HepG2 (cell line): ENCODE data around the gene SYNE2. TPM values are rescaled to one million over a fixed set of nuclear protein-coding genes. Genes with fewer than 3 reads are reported as not detected.

Source experiments
- ATAC-seq: fragments of 200-7000 bp; cut with Tn5 transposase; 3 replicates; pipeline ENCODE4 v1.9.1; 2020; ENCODE audit warnings: mild to moderate bottlenecking, moderate library complexity
- BruUV-seq: library from RNA; stranded (reverse); fragments of 400-500 nt; replicated peaks from 2 replicates; lab custom pipeline; 2021; lab: Mats Ljungman, UMichigan
- CTCF ChIA-PET: fragments of 300-600 bp; formaldehyde crosslinking; extraction: SDS; loops from one replicate; lab custom pipeline; 2021; ENCODE audit warnings: low total read pairs, inconsistent platforms, low intra/inter-chr PET ratio; lab: Yijun Ruan, JAX
- POLR2A ChIA-PET: fragments of 350-600 bp; sonication (Branson Sonifier 250); formaldehyde crosslinking; loops from one replicate; lab custom pipeline; 2020; ENCODE audit warnings: antibody characterized with exemption, inconsistent platforms; lab: Yijun Ruan, JAX
- DNase-seq: peaks from one replicate; pipeline ENCODE4 v3.0.0-alpha.2; 2015; ENCODE audit warnings: low spot score
- FAIRE-seq: peaks from 3 replicates; lab custom pipeline; 2011; peaks lifted over from hg19 to GRCh38; lab: Jason Lieb, UNC
- H2AFZ ChIP-seq: one replicate; pipeline ENCODE4 v1.6.1; 2011; ENCODE audit warnings: low read length, inconsistent platforms
- H3K27ac ChIP-seq: fragments of 300-600 bp; 3 replicates; pipeline ENCODE4 v1.8.0; 2011; ENCODE audit warnings: mixed run types, mild to moderate bottlenecking, mixed read lengths, low read length, inconsistent platforms; ENCODE audit not compliant: insufficient read depth; ENCODE audit errors: extremely low read length
- H3K27me3 ChIP-seq, 2 experiments: fragments of 200-600 bp in 1 of 2; 2 replicates in 1 of 2; 3 replicates in 1 of 2; pipeline versions ENCODE4 v1.6.0 to v1.8.0; 2011; ENCODE audit warnings: low read length in 2 of 2, mild to moderate bottlenecking in 2 of 2, moderate library complexity in 2 of 2, inconsistent platforms in 1 of 2; ENCODE audit not compliant: insufficient read depth in 2 of 2, control insufficient read depth in 1 of 2
- H3K36me3 ChIP-seq, 2 experiments: fragments of 200-600 bp in 1 of 2; replicated peaks in 1 of 2; 2 replicates in 1 of 2; 3 replicates in 1 of 2; pipeline versions ENCODE4 v1.5.1 to v1.8.0; 2011; ENCODE audit warnings: low read length in 2 of 2, inconsistent platforms in 1 of 2; ENCODE audit not compliant: insufficient read depth in 2 of 2, control insufficient read depth in 1 of 2
- H3K4me1 ChIP-seq: 2 replicates; pipeline ENCODE4 v1.5.1; 2012; ENCODE audit warnings: low read length, inconsistent platforms; ENCODE audit not compliant: insufficient read depth
- H3K4me2 ChIP-seq: 2 replicates; pipeline ENCODE4 v1.6.0; 2011; ENCODE audit warnings: low read depth, low read length, inconsistent platforms
- H3K4me3 ChIP-seq, 3 experiments: fragments of 200-600 bp in 1 of 3; sonication (generic), shearing (Covaris generic) in 1 of 3; replicated peaks in 1 of 3; 2 replicates each; pipeline ENCODE4 v1.5.1; 2011 to 2016; ENCODE audit warnings: low read length in 3 of 3, inconsistent platforms in 2 of 3, low read depth in 2 of 3, mild to moderate bottlenecking in 2 of 3, control low read depth in 1 of 3, mixed read lengths in 1 of 3; ENCODE audit not compliant: insufficient read depth in 1 of 3
- H3K79me2 ChIP-seq: one replicate; pipeline ENCODE4 v1.6.1; 2011; ENCODE audit warnings: low read length, inconsistent platforms; ENCODE audit not compliant: insufficient read depth
- H3K9ac ChIP-seq: 2 replicates; pipeline ENCODE4 v1.6.0; 2011; ENCODE audit warnings: mild to moderate bottlenecking, low read depth, low read length, inconsistent platforms; ENCODE audit not compliant: insufficient read depth
- H3K9me3 ChIP-seq: 2 replicates; pipeline ENCODE4 v1.5.1; 2012; ENCODE audit warnings: mild to moderate bottlenecking, low read length
- H4K20me1 ChIP-seq: 2 replicates; pipeline ENCODE4 v1.6.0; 2011; ENCODE audit warnings: inconsistent platforms, mild to moderate bottlenecking, low read length, moderate library complexity; ENCODE audit not compliant: insufficient read depth
- ATF2 ChIP-seq: sonication (generic); formaldehyde crosslinking; IDR thresholded peaks from 2 replicates; pipeline ENCODE4 v1.4.0; 2020; ENCODE audit warnings: missing genetic modification reagents
- ATF7-NPFF ChIP-seq: sonication (generic); formaldehyde crosslinking; IDR thresholded peaks from 2 replicates; pipeline ENCODE4 v1.8.1; 2023; ENCODE audit warnings: mild to moderate bottlenecking, low read depth, missing genetic modification reagents, moderate library complexity
- ATM ChIP-seq: fragments of 450-650 bp; IDR thresholded peaks from 2 replicates; pipeline ENCODE4 v1.7.1; 2017; ENCODE audit warnings: mild to moderate bottlenecking, borderline replicate concordance
- GFI1 ChIP-seq: sonication (generic); formaldehyde crosslinking; IDR thresholded peaks from 2 replicates; pipeline ENCODE4 v1.5.0; 2020; ENCODE audit warnings: missing genetic modification reagents, mild to moderate bottlenecking, borderline replicate concordance
- KMT2B ChIP-seq: IDR thresholded peaks from 2 replicates; pipeline ENCODE4 v1.6.1; 2016; ENCODE audit warnings: missing genetic modification reagents, missing compliant biosample characterization
- MEIS1 ChIP-seq: sonication (generic); formaldehyde crosslinking; IDR thresholded peaks from 2 replicates; pipeline ENCODE4 v1.9.0; 2021; ENCODE audit warnings: mild to moderate bottlenecking, missing genetic modification reagents, moderate library complexity, borderline replicate concordance
- MIER3 ChIP-seq: IDR thresholded peaks from 2 replicates; pipeline ENCODE4 v1.6.1; 2016; ENCODE audit warnings: missing compliant biosample characterization, borderline replicate concordance
- MTF1 ChIP-seq: sonication (generic); formaldehyde crosslinking; IDR thresholded peaks from 2 replicates; pipeline ENCODE4 v1.5.0; 2020; ENCODE audit warnings: missing genetic modification reagents
- NRL ChIP-seq: sonication (generic); formaldehyde crosslinking; IDR thresholded peaks from 2 replicates; pipeline ENCODE4 v1.5.0; 2020; ENCODE audit warnings: missing genetic modification reagents, mild to moderate bottlenecking, moderate library complexity, borderline replicate concordance
- TEAD3 ChIP-seq: optimal IDR thresholded peaks from 2 replicates; pipeline ENCODE3; 2016; ENCODE audit warnings: borderline replicate concordance
- TFDP2 ChIP-seq: sonication (generic); formaldehyde crosslinking; IDR thresholded peaks from 2 replicates; pipeline ENCODE4 v1.4.0; 2020; ENCODE audit warnings: missing genetic modification reagents
- ZNF224 ChIP-seq: sonication (generic); formaldehyde crosslinking; IDR thresholded peaks from 2 replicates; pipeline ENCODE4 v1.5.0; 2020; ENCODE audit warnings: mild to moderate bottlenecking, missing genetic modification reagents
- ZNF251 ChIP-seq: sonication (generic); formaldehyde crosslinking; IDR thresholded peaks from 2 replicates; pipeline ENCODE4 v1.9.0; 2021; ENCODE audit warnings: mild to moderate bottlenecking, missing genetic modification reagents
- ZNF263 ChIP-seq: sonication (generic); formaldehyde crosslinking; IDR thresholded peaks from 2 replicates; pipeline ENCODE4 v1.4.0; 2020; ENCODE audit warnings: missing genetic modification reagents
- ZNF276 ChIP-seq: sonication (generic); formaldehyde crosslinking; IDR thresholded peaks from 2 replicates; pipeline ENCODE4 v1.4.0; 2020; ENCODE audit warnings: mild to moderate bottlenecking, low read depth, missing genetic modification reagents
- ZNF644 ChIP-seq: IDR thresholded peaks from 2 replicates; pipeline ENCODE4 v1.6.1; 2016; ENCODE audit warnings: low read depth
- ZNF704 ChIP-seq: sonication (generic); formaldehyde crosslinking; IDR thresholded peaks from 2 replicates; pipeline ENCODE4 v1.8.1; 2023; ENCODE audit warnings: mild to moderate bottlenecking, inconsistent platforms, moderate library complexity, missing genetic modification reagents, borderline replicate concordance
- WGBS: methylation state at CpG from one replicate; pipeline ENCODE4 v1.1.6; 2017; ENCODE audit warnings: low lambda C conversion rate; 5-methylcytosine and 5-hydroxymethylcytosine counted together
- in situ Hi-C: cut with HindIII; loops from 2 replicates; pipeline ENCODE4 v1.10.0; 2017; ENCODE audit warnings: low pct_unique_long_range_greater_than_20kb; ENCODE audit not compliant: extremely low pct_ligation_motif_present
- intact Hi-C: fragments of 100-400 bp; cut with micrococcal nuclease; formaldehyde crosslinking; loops from one replicate; pipeline ENCODE4 v1.10.0; 2022; ENCODE audit not compliant: unreplicated experiment
- polyA plus RNA-seq, 8 experiments: library from polyadenylated mRNA; depleted of rRNA in 3 of 8; stranded (reverse) in 7 of 8; unstranded in 1 of 8; fragments of >200 nt; fragmentation: Illumina TruSeq in 4 of 8; extraction: Trizol in 4 of 8; gene quantifications; 2 replicates each; pipeline versions ENCODE4 v1.2.1 to v1.2.3, GENCODE V29; 2011 to 2016; ENCODE audit warnings: low read depth in 4 of 8, missing spikeins in 1 of 8, mixed read lengths in 1 of 8; ENCODE audit not compliant: insufficient read depth in 1 of 8
- total RNA-seq, 5 experiments: library from RNA; depleted of rRNA; stranded (reverse); fragments of >200 nt; fragmentation: Illumina TruSeq; extraction: Trizol; gene quantifications; 2 replicates each; pipeline ENCODE4 v1.2.3, GENCODE V29; 2016; ENCODE audit warnings: low read depth in 1 of 5

SYNE2 gene
- total and polyA plus RNA-seq, 2 of the 13 experiments (the other 11 are each of a cell fraction or from before 2014, with no cell fraction given), result 6.2 to 13.3 TPM

DNA sequence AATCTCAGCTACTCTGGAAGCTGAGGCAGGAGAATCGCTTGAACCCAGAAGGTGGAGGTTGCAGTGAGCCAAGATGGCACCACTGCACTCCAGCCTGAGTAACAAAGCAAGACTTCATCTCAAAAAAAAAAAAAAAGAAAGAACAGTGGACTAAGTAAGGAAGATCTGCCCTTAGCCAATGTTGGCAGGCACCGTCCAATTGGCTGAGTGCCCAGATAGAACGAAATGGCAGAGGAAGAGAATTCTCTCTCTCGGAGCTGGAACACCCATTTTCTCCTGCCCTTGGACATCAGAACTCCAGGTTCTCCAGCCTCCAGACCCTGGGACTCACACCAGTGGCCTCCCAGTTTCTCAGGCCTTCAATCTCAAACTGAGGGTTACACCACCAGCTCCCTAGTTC, 391.5 kb downstream of the SYNE2 start (continued):
- TF ChIP-seq ZNF704 (CRISPR knock-in tag) (no peak), ATF7-NPFF (CRISPR knock-in tag) (no peak), MEIS1 (CRISPR knock-in tag) (no peak), ZNF251 (CRISPR knock-in tag) (no peak), ZNF644 (CRISPR knock-in tag) (no peak), TFDP2 (no peak), NRL (CRISPR knock-in tag) (no peak), ZNF263 (CRISPR knock-in tag) (no peak), TEAD3 (CRISPR knock-in tag) (no peak), MTF1 (no peak), GFI1 (CRISPR knock-in tag) (no peak)

- ATAC-seq (no peak), FAIRE-seq (no peak), DNase-seq (no peak)
- H3K4me1 ChIP-seq, result no peaks in the 10 kb centered on the region
- BruUV-seq, result no TSS peak
- no peak for TF ChIP-seq ZNF224
- TF ChIP-seq KMT2B (CRISPR knock-in tag), result no peak
- no peak for TF ChIP-seq ATM
- TF ChIP-seq ZNF276 (CRISPR knock-in tag), result no peak
- TF ChIP-seq ATF2 (CRISPR knock-in tag), result no peak
- no peak for TF ChIP-seq ZNF263 (CRISPR knock-in tag)
- TF ChIP-seq MIER3 (CRISPR knock-in tag), result no peak
- WGBS, result 33% methylated on average over 4 of the region's 4 CpGs
- no peaks in the 10 kb centered on the region for H3K27me3 ChIP-seq
- no peaks in the 10 kb centered on the region for H3K9me3 ChIP-seq
- no peak overlapping the region for H3K9ac ChIP-seq
- ChIA-PET POLR2A (no interaction called here), CTCF (no interaction called here)
- in situ Hi-C loops, result no loop called here
- no peak overlapping the region for H3K4me3 ChIP-seq
- no peaks in the 10 kb centered on the region for H3K36me3 ChIP-seq
- H3K4me2 ChIP-seq, result no peak overlapping the region
- H2AFZ ChIP-seq, result no peak overlapping the region
- no peaks in the 10 kb centered on the region for H4K20me1 ChIP-seq
- intact Hi-C loops, result no loop called here
- H3K27ac ChIP-seq, result no peak overlapping the region
- no peaks in the 10 kb centered on the region for H3K79me2 ChIP-seq
These were observed 392.7 kb downstream of the SYNE2 start for GRCh38 chr14:64245491-64245890.
